ENCODE results near the gene ALLC. TPM values are rescaled to one million over a fixed set of nuclear protein-coding genes. Genes with fewer than 3 reads are reported as not detected.

The ALLC gene
- total RNA-seq, 2 experiments from 2014 or later, result not detected

DNA sequence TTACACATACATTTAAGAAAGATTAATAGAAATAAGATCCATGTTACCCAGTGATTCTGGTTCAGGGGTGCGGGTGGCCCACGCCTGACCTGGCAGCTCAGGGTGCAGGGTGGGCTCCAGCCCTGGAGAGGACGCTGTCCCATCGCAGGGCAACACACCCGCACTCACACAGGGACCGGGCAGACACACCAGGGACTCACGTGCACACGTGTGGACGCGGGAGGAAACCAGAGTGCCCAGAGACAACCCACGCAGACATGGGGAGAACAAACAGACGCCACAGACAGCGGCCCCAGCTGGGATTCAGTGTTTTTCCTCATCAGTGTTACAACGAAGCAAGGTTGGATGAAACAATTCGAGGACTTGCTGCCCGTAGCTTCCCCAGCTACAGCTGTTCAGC lies 8.4 kb upstream of the ALLC start:
- H3K36me3 Mint-ChIP-seq (ENCODE audit: low read depth), result no peaks in the 10 kb centered on the region
- TF ChIP-seq, protein P1, sequence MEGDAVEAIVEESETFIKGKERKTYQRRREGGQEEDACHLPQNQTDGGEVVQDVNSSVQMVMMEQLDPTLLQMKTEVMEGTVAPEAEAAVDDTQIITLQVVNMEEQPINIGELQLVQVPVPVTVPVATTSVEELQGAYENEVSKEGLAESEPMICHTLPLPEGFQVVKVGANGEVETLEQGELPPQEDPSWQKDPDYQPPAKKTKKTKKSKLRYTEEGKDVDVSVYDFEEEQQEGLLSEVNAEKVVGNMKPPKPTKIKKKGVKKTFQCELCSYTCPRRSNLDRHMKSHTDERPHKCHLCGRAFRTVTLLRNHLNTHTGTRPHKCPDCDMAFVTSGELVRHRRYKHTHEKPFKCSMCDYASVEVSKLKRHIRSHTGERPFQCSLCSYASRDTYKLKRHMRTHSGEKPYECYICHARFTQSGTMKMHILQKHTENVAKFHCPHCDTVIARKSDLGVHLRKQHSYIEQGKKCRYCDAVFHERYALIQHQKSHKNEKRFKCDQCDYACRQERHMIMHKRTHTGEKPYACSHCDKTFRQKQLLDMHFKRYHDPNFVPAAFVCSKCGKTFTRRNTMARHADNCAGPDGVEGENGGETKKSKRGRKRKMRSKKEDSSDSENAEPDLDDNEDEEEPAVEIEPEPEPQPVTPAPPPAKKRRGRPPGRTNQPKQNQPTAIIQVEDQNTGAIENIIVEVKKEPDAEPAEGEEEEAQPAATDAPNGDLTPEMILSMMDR (IDR thresholded peaks at IDR 0.05), result no peak

DNA sequence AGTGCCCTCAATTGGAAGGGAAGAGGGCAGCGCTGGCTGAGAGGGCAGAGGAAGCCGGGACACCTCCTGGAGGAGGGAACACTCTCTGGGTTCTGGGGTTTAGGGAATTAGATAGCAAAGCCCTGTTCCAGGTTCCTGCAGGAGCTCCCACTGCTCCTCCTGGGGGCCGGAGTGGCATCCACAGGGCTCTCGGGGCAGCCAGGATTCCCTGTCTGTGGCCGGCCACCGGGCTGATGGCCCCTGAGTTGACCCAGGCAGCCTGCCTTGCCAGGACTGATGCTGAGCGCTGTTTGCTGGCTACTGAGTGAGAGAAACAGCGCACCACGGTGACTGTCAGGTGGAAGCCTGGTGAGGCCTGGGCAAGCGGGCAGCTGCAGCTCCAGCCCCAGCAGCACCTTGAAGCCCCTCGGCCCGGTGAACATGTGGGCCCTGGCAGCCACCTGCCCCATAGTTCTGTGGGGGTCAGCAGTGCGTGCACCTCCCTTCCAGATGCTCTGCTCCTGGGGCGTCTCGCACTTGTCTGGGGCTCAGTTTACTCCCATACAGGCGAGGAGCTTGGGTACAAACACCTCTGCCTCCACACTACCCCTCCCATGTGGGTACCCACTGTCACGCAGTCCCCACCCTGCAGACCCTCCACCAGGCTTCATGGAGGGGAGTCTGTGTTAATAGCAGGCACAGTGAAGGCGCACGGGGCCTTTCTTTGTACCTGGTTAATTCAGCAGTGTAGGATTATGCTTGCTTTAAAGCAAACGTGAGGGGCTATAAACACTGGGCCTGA lies 7.7 kb upstream of the ALLC start:
- POLR2A ChIA-PET, result interaction anchor here (1.2 to 1.6 kb wide), 2 partner anchors 72 to 76 kb away, joined by 3 to 4 read pairs; partner anchors contain the start of gene RPS7
- H3K4me3 Mint-ChIP-seq, result peak overlapping the region; percentile 76

More for the DNA sequence above, 8.4 kb upstream of the ALLC start:
- H3K4me1 Mint-ChIP-seq (ENCODE audit: low read depth), result peaks cover 13% of the 10 kb centered on the region
- ChIA-PET POLR2A (interaction anchor here (1.6 kb wide), 1 partner anchor 75 kb away, joined by 4 read pairs; the partner anchor contains the start of gene RPS7), CTCF (no interaction called here)
- DNase-seq (no peak), ATAC-seq (no peak)
- no peak overlapping the region for H3K27ac Mint-ChIP-seq
- no peaks in the 10 kb centered on the region for H3K27me3 Mint-ChIP-seq
- H3K9me3 Mint-ChIP-seq, result no peaks in the 10 kb centered on the region
- H3K4me3 Mint-ChIP-seq, result no peak overlapping the region
- intact Hi-C loops (cut with micrococcal nuclease), result no loop called here

DNA sequence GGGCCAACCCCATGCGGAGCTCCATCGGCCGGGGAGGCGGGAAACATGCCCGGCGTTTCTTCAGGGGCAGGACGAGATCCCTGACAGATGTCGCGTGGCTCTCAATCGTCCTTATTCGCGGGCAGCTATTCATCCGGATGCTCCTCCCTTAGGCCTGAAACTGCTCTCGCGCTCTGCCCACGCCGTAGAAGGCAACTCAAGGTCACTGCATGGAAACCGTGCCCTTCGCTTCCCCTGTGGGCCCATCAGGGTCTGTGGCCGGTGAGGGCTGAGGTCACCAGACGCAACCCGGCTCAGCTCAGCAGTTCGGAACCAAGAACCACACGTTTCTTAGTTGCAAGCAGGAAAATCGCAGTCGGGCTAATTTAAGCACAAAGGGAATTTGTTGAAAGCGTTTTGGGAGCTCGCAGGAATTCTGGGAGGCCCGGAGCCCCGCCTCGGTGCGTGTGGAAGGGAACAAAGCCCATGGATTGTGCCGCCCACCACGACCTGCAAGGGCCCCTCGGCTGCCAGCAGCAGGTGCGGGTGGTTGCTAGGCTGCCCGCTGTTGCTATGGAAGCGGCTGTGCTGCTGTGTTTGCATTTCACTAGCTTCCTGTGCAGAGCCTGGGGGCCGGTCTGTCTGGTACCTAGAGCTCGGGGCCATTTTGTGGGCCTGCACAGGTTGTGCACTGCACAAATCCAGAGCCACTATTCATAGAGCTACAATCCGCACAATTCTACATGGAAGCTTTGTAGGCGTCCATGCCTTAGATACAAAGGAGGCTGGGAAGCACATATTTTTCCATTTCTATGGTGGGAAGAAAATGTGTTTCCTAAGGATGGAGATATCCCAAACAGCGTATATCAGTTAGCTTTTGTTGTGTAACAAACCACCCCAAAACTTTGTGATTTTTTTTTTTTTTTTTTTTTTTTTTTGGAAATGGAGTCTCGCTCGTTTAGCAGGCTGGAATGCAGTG lies 6.0 kb upstream of the ALLC start:
- intact Hi-C loops (cut with micrococcal nuclease), result loop anchor here (5.0 to 10.0 kb wide), 2 partner anchors 75 to 227 kb away; partner anchors contain the start of gene RPS7
- H3K27me3 Mint-ChIP-seq, result no peaks in the 10 kb centered on the region
- no peaks in the 10 kb centered on the region for H3K9me3 Mint-ChIP-seq
- ChIA-PET POLR2A (interaction anchor here (0.6 to 1.9 kb wide), 7 partner anchors 11 to 105 kb away, joined by 3 to 7 read pairs (median 3); partner anchors contain the start of gene RNASEH1), CTCF (interaction anchor here (0.8 to 3.7 kb wide), 12 partner anchors 9 to 272 kb away, joined by 3 to 27 read pairs (median 5); partner anchors contain the start of genes RNASEH1 and TRAPPC12)
- H3K36me3 Mint-ChIP-seq (ENCODE audit: low read depth), result no peaks in the 10 kb centered on the region
- H3K27ac Mint-ChIP-seq, result peak overlapping the region; percentile 94
- DNase-seq (peak; percentile 90), ATAC-seq (peak; percentile 79)
- peaks cover 13% of the 10 kb centered on the region for H3K4me1 Mint-ChIP-seq (ENCODE audit: low read depth)
- peak overlapping the region; percentile 76 for H3K4me3 Mint-ChIP-seq
- TF ChIP-seq, protein P1 (IDR thresholded peaks at IDR 0.05), result no peak

More for the DNA sequence above, 7.7 kb upstream of the ALLC start:
- Mint-ChIP-seq H3K36me3 (ENCODE audit: low read depth) (no peaks in the 10 kb centered on the region), H3K27me3 (no peaks in the 10 kb centered on the region), H3K9me3 (no peaks in the 10 kb centered on the region), H3K4me1 (ENCODE audit: low read depth) (peaks cover 13% of the 10 kb centered on the region), H3K27ac (peak overlapping the region; percentile 94)
- TF ChIP-seq, protein P1 (IDR thresholded peaks at IDR 0.05), result no peak
- ATAC-seq (no peak), DNase-seq (no peak)
- intact Hi-C loops (cut with micrococcal nuclease), result loop anchor here (5.0 to 10.0 kb wide), 2 partner anchors 73 to 226 kb away; partner anchors contain the start of gene RPS7
- CTCF ChIA-PET, result interaction anchor here (0.7 to 3.7 kb wide), 6 partner anchors 8 to 226 kb away, joined by 3 to 27 read pairs (median 6); no protein-coding TSS in a partner anchor

DNA sequence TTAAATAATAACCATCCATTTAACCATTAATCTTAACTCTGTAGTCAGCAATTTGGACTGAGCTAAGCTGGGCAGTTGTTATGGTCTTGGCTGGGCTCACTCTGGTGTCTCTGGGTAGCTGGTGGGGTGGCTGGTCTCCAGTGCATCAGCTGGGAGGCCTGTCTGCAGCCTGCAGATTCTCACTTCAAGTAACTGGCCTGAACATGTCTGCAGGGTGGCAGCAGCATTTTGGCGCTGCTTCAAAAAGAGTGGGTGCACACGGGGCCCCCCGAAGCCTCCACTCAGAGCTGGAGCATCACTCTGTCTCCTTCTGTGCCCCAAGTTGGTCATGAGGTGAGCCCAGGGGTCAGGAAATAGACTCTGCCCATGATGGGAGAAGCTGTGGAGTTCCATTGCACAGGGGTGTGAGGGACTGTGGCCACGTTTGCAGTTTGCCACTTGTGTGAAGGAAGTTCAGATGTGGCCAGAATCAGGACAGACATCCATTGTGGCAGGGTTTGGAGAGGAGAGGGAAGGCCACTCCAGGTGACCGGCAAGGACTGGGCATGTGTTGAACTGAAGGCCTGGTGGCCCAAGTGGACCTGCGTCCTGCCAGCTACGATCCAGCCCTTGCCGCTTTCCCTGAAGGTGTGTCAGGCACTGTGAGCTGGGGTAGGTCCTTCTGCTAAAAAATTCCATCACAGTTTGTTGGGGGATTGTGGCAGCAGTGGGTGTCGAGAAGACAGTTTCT lies 4.9 kb upstream of the ALLC start:
- Mint-ChIP-seq H3K27me3 (no peaks in the 10 kb centered on the region), H3K4me3 (no peak overlapping the region), H3K27ac (no peak overlapping the region), H3K9me3 (no peaks in the 10 kb centered on the region), H3K36me3 (ENCODE audit: low read depth) (no peaks in the 10 kb centered on the region), H3K4me1 (ENCODE audit: low read depth) (peaks cover 13% of the 10 kb centered on the region)
- intact Hi-C loops (cut with micrococcal nuclease), result loop anchor here (5.0 to 10.0 kb wide), 2 partner anchors 76 to 228 kb away; partner anchors contain the start of gene RPS7
- POLR2A ChIA-PET, result interaction anchor here (0.6 kb wide), 1 partner anchor 106 kb away, joined by 3 read pairs; no protein-coding TSS in a partner anchor
- TF ChIP-seq, protein P1 (IDR thresholded peaks at IDR 0.05), result no peak
- no peak for DNase-seq
- CTCF ChIA-PET, result interaction anchor here (1.1 to 3.7 kb wide), 5 partner anchors 11 to 228 kb away, joined by 3 to 27 read pairs (median 7); no protein-coding TSS in a partner anchor
- no peak for ATAC-seq
